ENCODE data around the gene CEACAM1. TPM values are rescaled to one million over a fixed set of nuclear protein-coding genes. Genes with fewer than 3 reads are reported as not detected.
"Not testable (repeated sequence)": the region's sequence is repeated elsewhere in the genome, so short reads cannot be mapped to it uniquely, and the experiment has no call there.

CEACAM1 gene
- total RNA-seq: 1 to 10 TPM; 2.6 to 3.0 TPM
- long read RNA-seq, donor 1: 0 reads
- long read RNA-seq, donor 2, partial matches to known transcripts: 1 of 2 reads
- long read RNA-seq, donor 2, other reads (novel, unspliced or antisense): 0 of 2 reads

DNA sequence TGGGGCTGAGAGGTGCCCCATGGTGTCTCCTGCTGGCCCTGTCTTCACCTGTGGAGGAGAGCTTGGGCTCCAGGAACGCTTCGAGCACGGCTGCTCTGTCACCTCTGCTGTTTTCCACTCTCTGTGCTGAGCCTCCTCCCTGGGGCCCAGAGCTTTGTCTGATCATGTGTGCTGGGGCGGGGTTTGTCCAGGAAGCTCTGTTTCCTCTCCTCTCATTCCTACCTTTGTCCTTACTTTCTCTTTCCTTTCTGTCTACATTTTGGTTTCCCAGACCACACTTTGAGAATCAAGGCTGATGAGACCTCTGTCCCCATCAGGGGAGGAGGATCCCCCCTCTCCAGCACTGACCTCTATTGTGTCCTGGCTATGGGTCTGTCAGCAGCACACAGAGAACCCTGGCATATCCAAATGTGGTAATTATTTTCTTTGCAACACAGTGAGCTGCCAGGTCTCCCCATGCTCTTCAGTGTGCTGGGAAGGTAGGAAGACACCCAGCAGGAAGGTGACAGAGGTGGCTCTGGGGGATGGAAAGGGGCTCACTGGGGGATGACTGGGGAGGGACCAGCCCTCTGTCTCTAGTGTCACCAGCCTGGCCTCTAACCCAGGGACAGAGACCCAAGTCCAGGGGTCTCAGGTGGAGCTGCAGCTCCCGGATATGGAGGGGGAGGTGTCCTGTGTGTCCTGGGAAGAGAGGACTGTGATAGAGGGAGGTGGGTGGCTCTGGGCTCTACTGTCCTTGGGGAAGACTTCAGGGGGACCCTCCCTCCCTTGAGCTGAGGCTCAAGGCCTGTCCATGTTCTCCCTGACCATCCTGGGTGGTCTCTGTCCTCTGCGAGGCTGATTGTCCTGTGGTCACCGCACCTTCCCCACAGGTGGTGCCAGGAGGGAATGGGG, at the start of gene CEACAM1:
TSS of gene CEACAM1 (minus strand) at position 128 of the 894 bp plus-strand sequence. CDS start at position 21, 107 bp downstream.
- DNase-seq (ENCODE audit: low spot score): no peak
- intact Hi-C loops (cut with DNase I): no loop called here

DNA sequence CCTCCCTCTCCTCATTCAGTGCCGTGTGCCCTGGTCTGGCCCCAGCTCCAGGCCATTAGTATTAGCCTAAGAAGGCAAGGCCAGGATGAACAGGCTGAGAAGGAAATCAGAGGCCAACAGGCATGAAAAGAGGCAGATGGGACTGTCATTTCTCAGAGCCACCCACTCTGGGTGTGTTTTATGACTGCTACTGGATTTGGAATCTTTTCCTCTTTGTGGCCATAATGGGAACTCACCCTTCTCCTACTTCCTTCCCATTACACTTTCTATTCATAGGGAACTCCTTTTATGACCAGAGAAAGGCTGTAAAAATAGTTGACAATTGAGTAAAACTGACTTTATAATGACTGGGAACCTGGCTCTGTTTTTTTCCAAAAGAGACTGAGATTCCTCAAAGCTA, 48.7 kb upstream of the CEACAM1 start:
- intact Hi-C loops (cut with DNase I): no loop called here
- DNase-seq (ENCODE audit: low spot score): no peak

DNA sequence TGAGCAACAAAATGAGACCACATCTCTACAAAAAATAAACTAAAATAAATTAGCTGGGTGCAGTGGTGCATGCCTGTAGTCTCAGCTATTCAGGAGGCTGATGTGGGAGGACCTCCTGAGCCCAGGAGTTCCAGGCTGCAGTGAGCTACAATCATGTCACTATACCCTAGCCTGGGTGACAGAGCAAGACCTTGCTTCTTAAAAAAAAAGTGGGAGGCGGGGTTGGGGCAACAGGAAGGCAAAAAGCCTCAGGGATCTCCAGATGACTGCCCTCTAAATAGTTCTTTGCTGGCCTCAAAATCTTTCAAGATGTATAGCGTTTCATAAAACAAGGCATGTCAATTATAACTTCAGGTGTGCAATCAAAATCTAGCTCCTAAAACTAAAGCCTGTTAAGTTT, 48.0 kb upstream of the CEACAM1 start:
- no peak for DNase-seq (ENCODE audit: low spot score)
- intact Hi-C loops (cut with DNase I): no loop called here

DNA sequence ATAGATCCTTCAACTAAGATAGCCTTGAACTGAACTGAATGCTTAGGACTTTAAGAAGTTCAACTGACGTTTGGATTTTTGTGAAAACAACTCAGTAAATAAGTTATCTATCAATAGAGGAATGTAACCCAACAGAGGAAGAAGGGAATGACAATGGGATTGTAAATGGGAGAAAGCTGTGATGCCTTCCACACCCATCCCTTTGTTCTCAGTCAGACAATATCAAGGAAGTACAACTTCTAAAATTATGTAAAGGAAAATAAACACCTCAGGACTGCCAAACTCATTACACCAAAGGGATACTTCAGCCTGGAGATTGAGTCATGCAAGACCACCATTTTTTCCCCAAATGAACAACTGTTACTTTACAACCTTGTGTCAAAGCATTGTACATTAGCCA, 45.4 kb upstream of the CEACAM1 start:
- intact Hi-C loops (cut with DNase I): no loop called here
- DNase-seq (ENCODE audit: low spot score): no peak

DNA sequence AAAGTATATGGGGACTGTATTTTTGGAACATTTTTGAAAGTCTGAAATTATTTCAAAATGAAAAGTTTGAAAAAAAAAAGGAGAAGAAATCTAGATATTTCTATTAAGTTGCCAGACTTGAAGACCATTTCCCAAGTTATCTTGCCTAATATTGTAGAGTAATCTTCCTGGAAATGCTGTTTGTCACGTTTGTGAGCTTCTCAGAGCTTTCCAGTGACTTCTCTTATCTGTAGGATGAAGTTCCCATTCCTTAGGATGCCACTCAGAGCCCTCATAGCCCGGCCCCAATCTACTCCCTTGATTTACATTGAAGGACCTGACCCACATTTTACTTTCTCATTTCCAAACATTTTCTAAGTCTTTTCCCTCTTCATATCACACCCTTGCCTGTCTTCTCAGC, 42.8 kb upstream of the CEACAM1 start:
- DNase-seq (ENCODE audit: low spot score): no peak
- intact Hi-C loops (cut with DNase I): no loop called here

DNA sequence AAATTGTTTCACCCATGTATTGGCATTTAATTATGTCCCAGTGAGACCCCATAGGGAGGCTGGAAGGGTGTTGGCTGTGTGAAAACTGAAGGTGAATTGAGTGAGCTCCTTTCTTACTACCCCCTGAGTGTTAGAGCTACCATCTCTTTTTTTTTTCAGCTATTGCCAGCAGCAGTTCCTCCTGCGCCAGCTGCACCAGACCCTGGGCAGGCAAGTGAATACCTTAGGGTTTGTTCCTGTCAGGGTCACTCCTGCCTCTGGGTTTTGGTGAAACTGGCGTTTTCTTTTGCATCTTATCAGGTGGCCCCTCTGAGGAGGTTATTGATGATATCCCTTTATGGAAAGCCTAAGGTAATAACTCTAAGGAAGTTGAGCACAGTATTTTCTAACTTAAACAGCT, 40.9 kb upstream of the CEACAM1 start:
- intact Hi-C loops (cut with DNase I): no loop called here

DNA sequence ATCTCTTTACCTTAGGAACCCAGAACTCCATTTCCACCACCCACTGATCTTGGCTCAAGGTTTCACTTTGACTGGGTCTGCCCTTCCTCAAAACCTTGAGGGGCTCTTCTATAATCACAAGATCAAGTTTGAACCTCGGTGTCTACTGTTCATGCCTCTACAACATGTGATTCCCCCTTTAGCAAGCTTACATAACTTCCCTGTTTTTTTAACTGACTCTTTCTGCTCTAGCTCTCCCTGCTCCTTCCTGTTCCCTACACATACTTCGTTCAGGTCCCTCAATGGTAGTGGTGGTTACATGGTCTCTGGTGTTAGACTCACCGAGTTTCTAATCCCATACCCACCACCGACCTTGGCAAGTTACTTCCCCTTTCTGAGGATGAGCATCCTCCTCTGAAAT, 39.7 kb upstream of the CEACAM1 start:
- no peak for DNase-seq (ENCODE audit: low spot score)
- intact Hi-C loops (cut with DNase I): no loop called here

More for the DNA sequence above, 40.9 kb upstream of the CEACAM1 start:
- DNase-seq (ENCODE audit: low spot score): no peak

DNA sequence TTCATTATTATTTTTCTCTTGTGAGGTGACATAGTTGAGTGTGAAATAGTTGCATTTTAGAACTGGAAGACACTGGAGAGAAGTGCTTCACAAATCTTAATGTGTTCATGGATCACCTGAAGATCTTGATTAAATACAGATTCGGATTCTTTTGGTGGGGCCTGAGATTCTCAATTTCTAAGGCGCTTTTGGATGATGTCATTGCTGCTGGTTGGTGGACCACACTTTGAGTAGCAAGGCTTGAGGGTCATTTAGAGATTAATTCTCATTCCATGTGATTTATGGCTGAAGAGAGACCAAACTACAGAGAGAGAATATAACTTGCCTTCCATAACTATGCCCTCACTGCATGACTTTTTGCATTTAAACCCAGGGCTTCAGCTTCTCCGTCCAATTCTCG, 39.3 kb upstream of the CEACAM1 start:
- intact Hi-C loops (cut with DNase I): no loop called here
- DNase-seq (ENCODE audit: low spot score): no peak

DNA sequence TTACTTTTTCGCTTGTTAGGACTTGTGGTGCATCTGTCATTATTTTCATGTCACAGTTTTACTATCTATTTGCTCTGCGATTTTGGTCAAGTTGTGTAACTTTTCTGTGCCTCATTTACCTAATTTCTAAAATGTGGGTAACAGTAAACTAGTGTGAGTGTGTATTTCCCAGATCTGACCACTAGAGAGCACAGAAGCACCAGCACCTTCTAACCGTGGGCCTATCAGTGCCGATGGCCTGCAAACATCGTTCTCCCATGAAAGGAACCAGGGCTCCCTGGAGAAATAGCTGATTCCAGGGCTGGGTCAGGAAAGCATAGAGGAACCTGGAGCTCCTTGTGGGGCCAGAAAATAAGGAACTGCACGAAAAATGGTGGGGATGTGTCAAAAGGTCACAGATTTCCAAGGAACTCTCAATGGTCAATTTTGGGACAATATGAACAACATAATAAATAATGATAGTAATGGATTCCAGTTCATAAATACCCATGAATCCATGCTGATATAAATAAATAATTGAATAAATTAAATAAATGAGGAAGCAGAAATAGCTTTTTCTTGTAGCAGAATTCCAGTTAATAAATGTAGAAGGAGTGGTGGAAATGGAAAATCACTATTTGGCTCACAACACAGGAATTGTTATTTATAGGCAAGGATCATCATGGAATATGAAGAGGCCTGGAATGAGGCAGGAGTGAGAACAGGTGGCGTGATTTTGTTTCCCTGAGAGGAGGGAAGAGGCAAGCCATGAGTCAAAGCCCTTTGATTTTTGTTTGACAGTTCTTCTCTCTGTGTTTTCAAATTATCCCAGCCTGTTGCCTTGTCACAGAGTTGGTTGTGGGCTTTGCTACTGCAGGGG, 35.3 kb upstream of the CEACAM1 start:
- no peak for DNase-seq (ENCODE audit: low spot score)
- intact Hi-C loops (cut with DNase I): no loop called here

DNA sequence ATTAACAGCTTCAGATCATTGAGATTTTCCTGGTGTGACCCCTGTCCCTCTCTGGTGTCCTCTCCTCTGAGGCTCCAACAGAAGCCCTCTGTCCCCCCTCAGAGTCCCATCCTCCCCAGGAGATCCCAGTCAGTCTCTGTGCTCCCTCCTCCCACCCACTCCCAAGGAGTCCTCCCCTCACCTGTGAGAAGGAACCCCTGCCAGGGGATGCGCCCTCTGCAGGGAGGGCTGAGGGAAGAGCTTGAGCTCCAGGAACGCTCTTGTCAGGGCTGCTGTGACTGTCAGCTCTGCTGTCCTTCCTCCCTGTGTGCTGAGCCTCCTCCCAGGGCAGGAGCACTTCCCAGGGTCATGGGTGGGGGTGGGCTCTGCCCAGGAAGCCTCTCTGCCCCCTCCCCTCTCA, 33.2 kb upstream of the CEACAM1 start:
- intact Hi-C loops (cut with DNase I): no loop called here

DNA sequence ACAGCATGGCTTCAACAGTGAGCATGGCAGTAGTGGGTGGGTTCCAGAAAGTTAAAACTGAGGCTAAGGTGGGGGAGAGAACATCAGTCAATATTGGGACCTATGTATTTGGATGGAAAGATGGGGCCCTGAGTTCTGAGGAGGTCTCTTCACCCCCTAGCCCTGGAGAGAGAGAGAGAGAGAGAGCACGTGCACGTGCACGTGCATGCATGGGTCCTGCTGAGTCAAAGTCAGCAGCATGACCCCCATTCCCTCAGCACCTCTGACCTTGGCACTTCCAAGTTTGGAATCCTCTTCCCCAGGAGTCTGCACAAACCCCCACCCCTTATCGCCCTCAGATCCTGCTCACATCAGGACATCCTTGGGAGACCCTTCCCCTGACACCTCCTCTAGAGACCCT, 32.5 kb upstream of the CEACAM1 start:
- no peak for DNase-seq (ENCODE audit: low spot score)
- intact Hi-C loops (cut with DNase I): no loop called here

More for the DNA sequence above, 33.2 kb upstream of the CEACAM1 start:
- no peak for DNase-seq (ENCODE audit: low spot score)

DNA sequence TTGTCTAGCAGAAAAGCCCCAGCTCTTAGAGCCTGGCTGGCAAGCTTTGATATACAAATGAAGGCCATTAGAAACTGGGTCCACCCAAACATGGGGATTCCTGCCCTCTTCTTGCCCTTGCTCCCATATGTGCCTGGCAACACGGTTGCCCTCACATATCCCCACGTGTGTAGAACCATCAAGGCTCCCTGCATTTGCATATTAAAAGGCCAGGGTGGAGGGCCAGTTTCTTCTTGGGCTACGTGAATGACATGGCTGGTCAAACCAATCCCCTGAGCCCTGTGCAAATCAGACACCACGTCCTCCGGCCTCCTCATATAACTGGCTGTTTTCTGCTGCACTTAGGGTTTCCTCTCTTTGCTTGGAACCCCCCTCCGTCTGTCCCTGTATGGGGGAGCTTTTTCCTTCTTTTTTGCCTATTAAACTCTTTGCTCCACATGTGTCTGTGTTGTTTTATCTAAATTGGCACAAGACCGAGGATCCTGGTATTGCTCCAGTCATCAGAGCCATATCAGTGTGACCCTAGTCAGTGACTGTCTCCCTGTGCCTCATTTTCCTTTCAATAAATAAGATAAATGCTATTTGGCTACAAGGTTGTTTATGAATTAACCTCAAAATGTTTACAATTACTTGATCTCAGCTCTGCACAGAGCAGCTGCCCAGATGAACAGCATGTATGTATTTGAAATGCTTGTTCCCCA, 30.3 kb upstream of the CEACAM1 start:
- DNase-seq (ENCODE audit: low spot score): no peak
- intact Hi-C loops (cut with DNase I): no loop called here

DNA sequence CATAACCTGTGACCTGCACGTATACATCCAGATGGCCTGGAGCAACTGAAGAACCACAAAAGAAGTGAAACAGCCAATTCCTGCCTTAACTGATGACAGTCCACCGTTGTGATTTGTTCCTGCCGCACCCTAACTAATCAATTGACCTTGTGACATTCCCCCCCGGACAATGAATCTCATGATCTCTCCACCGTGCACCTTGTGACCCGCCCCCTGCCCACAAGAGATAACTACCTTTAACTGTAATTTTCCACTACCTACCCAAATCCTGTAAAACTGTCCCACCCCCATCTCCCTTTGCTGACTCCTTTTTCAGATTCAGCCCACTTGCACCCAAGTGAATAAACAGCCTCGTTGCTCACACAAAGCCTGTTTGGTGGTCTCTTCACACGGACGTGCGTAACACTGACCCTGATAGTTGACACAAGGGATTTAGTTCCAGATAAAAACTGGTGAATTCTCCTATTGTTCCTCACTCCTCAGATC, 29.1 kb upstream of the CEACAM1 start:
- intact Hi-C loops (cut with DNase I): not testable (repeated sequence)

DNA sequence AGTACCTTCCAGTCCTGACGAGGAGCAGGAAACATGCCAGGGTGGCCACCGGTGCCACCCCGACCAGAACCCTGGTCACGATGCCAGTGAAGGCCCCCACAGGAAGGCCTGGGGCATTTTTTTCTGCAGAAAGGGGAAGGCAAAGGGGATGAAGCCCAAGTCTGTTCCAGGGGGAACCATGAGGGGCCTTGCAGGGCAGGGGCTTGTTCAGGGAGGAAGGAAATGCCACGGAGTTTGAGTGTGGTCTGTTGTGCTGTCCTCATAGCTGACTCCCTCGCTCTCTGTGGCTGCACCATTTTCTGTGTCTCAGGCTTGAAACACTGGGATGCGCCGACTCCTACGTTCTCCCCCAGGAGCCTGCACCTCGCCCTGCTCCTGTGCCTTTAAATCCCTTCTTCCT, 27.5 kb upstream of the CEACAM1 start:
- no peak for DNase-seq (ENCODE audit: low spot score)
- intact Hi-C loops (cut with DNase I): no loop called here

More for the DNA sequence above, 29.1 kb upstream of the CEACAM1 start:
- not testable (repeated sequence) for DNase-seq (ENCODE audit: low spot score)

DNA sequence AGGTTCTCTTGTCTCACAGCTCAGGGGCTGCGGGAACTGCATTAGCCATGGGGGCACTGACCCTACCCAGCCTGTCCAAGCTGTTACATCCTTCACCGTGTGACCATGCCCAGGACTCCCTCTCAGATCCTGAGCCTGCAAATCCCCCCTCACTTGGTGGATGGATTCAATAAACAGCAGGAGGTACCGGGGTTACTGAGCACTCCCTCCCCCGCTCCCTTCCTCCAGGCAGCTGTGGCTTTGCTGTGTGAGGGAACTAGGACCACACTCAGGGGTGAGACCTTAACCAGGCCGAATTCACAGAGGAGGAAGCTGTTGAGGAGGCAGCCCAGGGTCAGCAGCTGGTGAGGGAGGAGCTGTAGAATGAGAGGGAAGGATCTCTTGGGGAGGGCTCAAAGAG, 27.0 kb upstream of the CEACAM1 start:
- no peak for DNase-seq (ENCODE audit: low spot score)
- intact Hi-C loops (cut with DNase I): no loop called here

DNA sequence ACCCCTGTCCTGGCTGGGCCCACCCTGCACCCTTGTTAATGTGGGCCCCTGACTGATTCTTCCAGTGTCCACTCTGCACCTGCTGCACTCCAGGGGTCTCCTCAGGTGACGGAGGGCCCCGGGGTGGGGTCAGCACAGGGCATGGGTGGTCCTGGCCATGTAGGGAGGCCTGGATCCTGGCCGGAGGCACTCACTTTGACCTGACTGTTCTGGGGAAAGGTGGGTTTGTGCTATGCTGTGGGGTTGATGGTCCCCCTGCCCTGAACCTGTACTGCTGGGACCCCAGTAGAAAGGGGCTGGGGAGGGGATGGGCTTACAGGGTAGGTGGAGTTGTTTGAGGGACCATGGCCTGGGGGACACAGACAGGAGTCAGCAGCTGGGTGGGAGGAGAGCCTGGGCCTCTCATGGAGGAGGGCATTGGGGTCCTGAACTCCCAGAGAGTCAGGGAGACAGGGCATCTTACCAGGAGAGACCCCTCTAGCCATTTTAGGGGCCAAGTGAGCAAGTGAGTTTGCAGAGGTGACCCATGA, 25.8 kb upstream of the CEACAM1 start:
- intact Hi-C loops (cut with DNase I): no loop called here
- DNase-seq (ENCODE audit: low spot score): no peak

DNA sequence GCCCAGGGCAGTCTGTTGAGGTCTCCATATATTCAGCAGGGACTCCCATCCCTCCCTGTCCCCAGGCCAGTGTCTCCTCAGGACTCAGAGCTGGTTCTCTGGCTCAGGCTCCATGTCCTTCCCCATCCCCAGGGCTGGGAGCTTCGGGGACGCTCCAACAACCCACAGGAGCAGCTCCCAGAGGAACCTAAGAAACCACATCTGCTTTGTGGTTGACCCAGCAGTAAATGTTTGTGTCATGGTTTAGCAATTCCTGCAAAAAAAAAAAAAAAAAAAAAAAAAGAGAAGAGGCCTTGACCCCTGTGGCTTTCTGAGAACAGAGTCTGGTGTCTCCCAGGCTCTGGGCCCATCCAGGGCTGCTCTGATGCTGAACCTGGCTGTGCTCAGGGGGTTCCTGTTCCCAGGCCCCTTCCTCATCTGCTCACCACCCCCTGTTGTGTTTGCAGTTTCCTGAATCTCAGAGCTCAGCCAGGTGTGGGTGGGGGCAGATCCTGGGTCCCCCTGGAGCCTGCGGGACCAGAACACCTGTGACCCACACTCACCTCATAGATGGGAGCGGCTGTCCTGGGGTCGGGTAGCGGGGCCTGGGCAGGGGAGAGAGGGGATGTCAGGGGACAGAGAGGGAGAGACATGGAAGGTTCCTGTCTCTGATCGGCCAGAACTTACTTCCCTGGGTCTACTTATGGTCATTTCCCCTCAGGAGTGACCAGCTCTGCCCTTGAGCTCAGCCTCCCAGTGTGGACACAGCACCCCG, 25.2 kb upstream of the CEACAM1 start:
- no peak for DNase-seq (ENCODE audit: low spot score)
- intact Hi-C loops (cut with DNase I): no loop called here

Measured in posterior vena cava (tissue), 2 donors.